Measurements from ENCODE around the gene SNX32.
"Not testable (repeated sequence)": the region's sequence is repeated elsewhere in the genome, so short reads cannot be mapped to it uniquely, and the experiment has no call there.

The SNX32 gene

GRCh38 chr11:65826984-65827735 is 6.6 kb upstream of the SNX32 start:
- no peak for TF ChIP-seq SPI1 (IDR thresholded peaks at IDR 0.05; ENCODE audit: borderline replicate concordance, low read depth)
- H3K4me3 ChIP-seq (replicated peaks; ENCODE audit: insufficient read depth, low read length): no peak overlapping the region
- no peak overlapping the region for H3K27ac ChIP-seq (replicated peaks)
- DNase-seq (ENCODE audit: low read depth in 1 of 2, low spot score in 1 of 2): no peak
- H3K27me3 ChIP-seq (ENCODE audit: insufficient read depth, poor library complexity, severe bottlenecking): no peaks in the 10 kb centered on the region

DNA sequence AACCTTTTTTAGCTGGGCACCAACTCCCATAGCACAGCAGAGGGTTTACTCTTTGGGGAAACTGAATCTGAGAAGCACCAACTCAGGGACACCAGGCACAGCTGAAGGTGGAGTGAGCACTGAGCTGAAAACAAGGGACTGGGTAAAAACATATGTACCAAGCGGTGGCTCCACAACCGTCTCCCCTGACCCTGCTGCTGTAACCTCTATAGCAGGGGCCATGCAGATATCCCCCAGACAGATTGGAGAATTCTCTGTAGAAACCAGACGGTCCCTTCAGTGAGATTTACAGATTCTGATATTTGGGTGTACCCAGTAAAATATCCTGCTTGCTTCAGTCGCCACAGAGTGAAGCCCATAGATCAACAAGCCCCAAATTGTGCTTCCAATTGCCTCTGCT is 4.3 kb upstream of the SNX32 start:
- Histone ChIP-seq H3K27me3 (ENCODE audit: insufficient read depth, poor library complexity, severe bottlenecking) (no peaks in the 10 kb centered on the region), H3K4me3 (replicated peaks; ENCODE audit: insufficient read depth, low read length) (no peak overlapping the region), H3K27ac (replicated peaks) (no peak overlapping the region)
- TF ChIP-seq POLR2AphosphoS5 (IDR thresholded peaks at IDR 0.05; ENCODE audit: low read depth) (no peak), SPI1 (IDR thresholded peaks at IDR 0.05; ENCODE audit: borderline replicate concordance, low read depth) (no peak), GABPA (IDR thresholded peaks at IDR 0.05; ENCODE audit: low read depth) (no peak)
- TF ChIP-seq, protein P1, sequence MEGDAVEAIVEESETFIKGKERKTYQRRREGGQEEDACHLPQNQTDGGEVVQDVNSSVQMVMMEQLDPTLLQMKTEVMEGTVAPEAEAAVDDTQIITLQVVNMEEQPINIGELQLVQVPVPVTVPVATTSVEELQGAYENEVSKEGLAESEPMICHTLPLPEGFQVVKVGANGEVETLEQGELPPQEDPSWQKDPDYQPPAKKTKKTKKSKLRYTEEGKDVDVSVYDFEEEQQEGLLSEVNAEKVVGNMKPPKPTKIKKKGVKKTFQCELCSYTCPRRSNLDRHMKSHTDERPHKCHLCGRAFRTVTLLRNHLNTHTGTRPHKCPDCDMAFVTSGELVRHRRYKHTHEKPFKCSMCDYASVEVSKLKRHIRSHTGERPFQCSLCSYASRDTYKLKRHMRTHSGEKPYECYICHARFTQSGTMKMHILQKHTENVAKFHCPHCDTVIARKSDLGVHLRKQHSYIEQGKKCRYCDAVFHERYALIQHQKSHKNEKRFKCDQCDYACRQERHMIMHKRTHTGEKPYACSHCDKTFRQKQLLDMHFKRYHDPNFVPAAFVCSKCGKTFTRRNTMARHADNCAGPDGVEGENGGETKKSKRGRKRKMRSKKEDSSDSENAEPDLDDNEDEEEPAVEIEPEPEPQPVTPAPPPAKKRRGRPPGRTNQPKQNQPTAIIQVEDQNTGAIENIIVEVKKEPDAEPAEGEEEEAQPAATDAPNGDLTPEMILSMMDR (IDR thresholded peaks at IDR 0.05; ENCODE audit: insufficient read depth, low read length): no peak
- TF ChIP-seq, protein P2, sequence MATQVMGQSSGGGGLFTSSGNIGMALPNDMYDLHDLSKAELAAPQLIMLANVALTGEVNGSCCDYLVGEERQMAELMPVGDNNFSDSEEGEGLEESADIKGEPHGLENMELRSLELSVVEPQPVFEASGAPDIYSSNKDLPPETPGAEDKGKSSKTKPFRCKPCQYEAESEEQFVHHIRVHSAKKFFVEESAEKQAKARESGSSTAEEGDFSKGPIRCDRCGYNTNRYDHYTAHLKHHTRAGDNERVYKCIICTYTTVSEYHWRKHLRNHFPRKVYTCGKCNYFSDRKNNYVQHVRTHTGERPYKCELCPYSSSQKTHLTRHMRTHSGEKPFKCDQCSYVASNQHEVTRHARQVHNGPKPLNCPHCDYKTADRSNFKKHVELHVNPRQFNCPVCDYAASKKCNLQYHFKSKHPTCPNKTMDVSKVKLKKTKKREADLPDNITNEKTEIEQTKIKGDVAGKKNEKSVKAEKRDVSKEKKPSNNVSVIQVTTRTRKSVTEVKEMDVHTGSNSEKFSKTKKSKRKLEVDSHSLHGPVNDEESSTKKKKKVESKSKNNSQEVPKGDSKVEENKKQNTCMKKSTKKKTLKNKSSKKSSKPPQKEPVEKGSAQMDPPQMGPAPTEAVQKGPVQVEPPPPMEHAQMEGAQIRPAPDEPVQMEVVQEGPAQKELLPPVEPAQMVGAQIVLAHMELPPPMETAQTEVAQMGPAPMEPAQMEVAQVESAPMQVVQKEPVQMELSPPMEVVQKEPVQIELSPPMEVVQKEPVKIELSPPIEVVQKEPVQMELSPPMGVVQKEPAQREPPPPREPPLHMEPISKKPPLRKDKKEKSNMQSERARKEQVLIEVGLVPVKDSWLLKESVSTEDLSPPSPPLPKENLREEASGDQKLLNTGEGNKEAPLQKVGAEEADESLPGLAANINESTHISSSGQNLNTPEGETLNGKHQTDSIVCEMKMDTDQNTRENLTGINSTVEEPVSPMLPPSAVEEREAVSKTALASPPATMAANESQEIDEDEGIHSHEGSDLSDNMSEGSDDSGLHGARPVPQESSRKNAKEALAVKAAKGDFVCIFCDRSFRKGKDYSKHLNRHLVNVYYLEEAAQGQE (IDR thresholded peaks at IDR 0.05; ENCODE audit: insufficient replicate concordance, low read depth): no peak
- no peak for DNase-seq (ENCODE audit: low read depth in 1 of 2, low spot score in 1 of 2)

- not testable (repeated sequence) for H3K27me3 ChIP-seq (ENCODE audit: insufficient read depth, poor library complexity, severe bottlenecking); H3K27ac ChIP-seq (replicated peaks); DNase-seq (ENCODE audit: low read depth in 1 of 2, low spot score in 1 of 2); H3K4me3 ChIP-seq (replicated peaks; ENCODE audit: insufficient read depth, low read length)
These were observed 1.5 kb upstream of the SNX32 start for GRCh38 chr11:65832231-65832630.

DNA sequence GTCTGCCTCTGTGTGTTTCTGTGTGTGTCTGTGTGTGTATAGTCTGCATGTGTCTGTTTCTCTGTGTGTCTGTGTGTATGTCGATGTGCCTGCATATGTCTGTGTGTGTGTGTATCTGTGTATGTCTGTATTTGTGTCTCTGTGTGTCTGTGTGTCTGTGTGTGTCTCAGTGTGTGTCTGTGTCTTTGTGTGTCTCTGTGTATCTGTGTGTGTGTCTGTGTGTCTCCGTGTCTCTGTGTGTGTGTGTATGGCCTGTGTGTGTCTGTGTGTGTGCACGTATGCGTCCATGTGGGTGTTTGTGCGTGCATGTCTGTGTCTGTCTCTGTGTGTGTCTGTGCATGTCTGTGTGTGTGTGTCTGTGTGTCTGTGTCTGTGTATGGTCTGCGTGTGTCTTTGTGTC is 439 bp downstream of the SNX32 start:
- DNase-seq (ENCODE audit: low read depth in 1 of 2, low spot score in 1 of 2): peak in 1 of 2 experiments; percentile 43
- peak overlapping the region; percentile 81; the same call in 1 of the 2 replicates for H3K27ac ChIP-seq (replicated peaks)
- no peaks in the 10 kb centered on the region for H3K27me3 ChIP-seq (ENCODE audit: insufficient read depth, poor library complexity, severe bottlenecking)
- TF ChIP-seq SPI1 (IDR thresholded peaks at IDR 0.05; ENCODE audit: borderline replicate concordance, low read depth) (no peak), GABPA (IDR thresholded peaks at IDR 0.05; ENCODE audit: low read depth) (no peak), POLR2AphosphoS5 (IDR thresholded peaks at IDR 0.05; ENCODE audit: low read depth) (no peak)
- TF ChIP-seq, protein P1 (IDR thresholded peaks at IDR 0.05; ENCODE audit: insufficient read depth, low read length): no peak
- TF ChIP-seq, protein P2 (IDR thresholded peaks at IDR 0.05; ENCODE audit: insufficient replicate concordance, low read depth): no peak
- peak overlapping the region; percentile 60 for H3K4me3 ChIP-seq (replicated peaks; ENCODE audit: insufficient read depth, low read length)

DNA sequence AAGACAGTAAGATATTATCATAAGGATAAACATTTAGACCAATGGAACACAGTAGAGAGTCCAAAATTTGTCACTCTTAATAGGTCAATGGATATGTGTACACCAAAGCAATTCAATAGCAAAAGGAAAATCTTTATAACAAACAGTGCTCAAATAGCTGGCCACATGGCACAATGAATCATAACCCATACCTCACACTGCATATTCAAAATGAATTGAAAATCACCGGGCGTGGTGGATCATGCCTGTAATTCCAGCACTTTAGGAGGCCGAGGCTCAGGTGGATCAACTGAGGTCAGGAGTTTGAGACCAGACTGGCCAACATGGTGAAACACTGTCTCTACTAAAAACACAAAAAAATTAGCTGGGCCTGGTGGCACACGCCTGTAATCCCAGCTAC is 8.4 kb downstream of the SNX32 start:
- no peak overlapping the region for H3K4me3 ChIP-seq (replicated peaks; ENCODE audit: insufficient read depth, low read length)
- no peak overlapping the region for H3K27ac ChIP-seq (replicated peaks)
- H3K27me3 ChIP-seq (ENCODE audit: insufficient read depth, poor library complexity, severe bottlenecking): no peaks in the 10 kb centered on the region
- TF ChIP-seq SPI1 (IDR thresholded peaks at IDR 0.05; ENCODE audit: borderline replicate concordance, low read depth) (no peak), POLR2AphosphoS5 (IDR thresholded peaks at IDR 0.05; ENCODE audit: low read depth) (no peak), GABPA (IDR thresholded peaks at IDR 0.05; ENCODE audit: low read depth) (no peak)
- TF ChIP-seq, protein P2 (IDR thresholded peaks at IDR 0.05; ENCODE audit: insufficient replicate concordance, low read depth): no peak
- TF ChIP-seq, protein P1 (IDR thresholded peaks at IDR 0.05; ENCODE audit: insufficient read depth, low read length): no peak
- DNase-seq (ENCODE audit: low read depth in 1 of 2, low spot score in 1 of 2): no peak

All from HL-60 (cell line).